ENCODE measurements around the gene GAL3ST1. TPM values are rescaled to one million over a fixed set of nuclear protein-coding genes. Genes with fewer than 3 reads are reported as not detected.
A peak's percentile ranks its signal among the peaks of the same experiment; 100 is the strongest.
"Not testable (repeated sequence)": the region's sequence is repeated elsewhere in the genome, so short reads cannot be mapped to it uniquely, and the experiment has no call there.

The GAL3ST1 gene
- total RNA-seq, 2 donors from 2014 or later: 1.3 TPM; not detected in 1

- Mint-ChIP-seq H3K4me1 (no peaks in the 10 kb centered on the region), H3K27ac (no peak overlapping the region), H3K4me3 (peak overlapping the region; percentile 28), H3K27me3 (peaks cover 24% of the 10 kb centered on the region), H3K36me3 (ENCODE audit: low read depth) (no peaks in the 10 kb centered on the region), H3K9me3 (no peaks in the 10 kb centered on the region)
- no peak for ATAC-seq (replicated peaks)
Measured at GRCh38 chr22:30541961-30542810, 32.3 kb downstream of the GAL3ST1 start.

GRCh38 chr22:30541511-30541910 lies 33.0 kb downstream of the GAL3ST1 start:
- not testable (repeated sequence) for H3K9me3 Mint-ChIP-seq; H3K36me3 Mint-ChIP-seq (ENCODE audit: low read depth); H3K4me1 Mint-ChIP-seq; ATAC-seq (replicated peaks); H3K27ac Mint-ChIP-seq; H3K4me3 Mint-ChIP-seq
- peaks cover 24% of the 10 kb centered on the region for H3K27me3 Mint-ChIP-seq

GRCh38 chr22:30539368-30539767 lies 35.1 kb downstream of the GAL3ST1 start:
- ATAC-seq (replicated peaks): no peak
- Mint-ChIP-seq H3K36me3 (ENCODE audit: low read depth) (no peaks in the 10 kb centered on the region), H3K27ac (no peak overlapping the region)

GRCh38 chr22:30538280-30538679 lies 36.2 kb downstream of the GAL3ST1 start:
- H3K27me3 Mint-ChIP-seq: peaks cover 10% of the 10 kb centered on the region
- H3K9me3 Mint-ChIP-seq: no peaks in the 10 kb centered on the region
- no peak overlapping the region for H3K27ac Mint-ChIP-seq
- H3K36me3 Mint-ChIP-seq (ENCODE audit: low read depth): no peaks in the 10 kb centered on the region
- no peak for ATAC-seq (replicated peaks)
- H3K4me1 Mint-ChIP-seq: no peaks in the 10 kb centered on the region
- H3K4me3 Mint-ChIP-seq: no peak overlapping the region

More at GRCh38 chr22:30539368-30539767, 35.1 kb downstream of the GAL3ST1 start:
- H3K4me3 Mint-ChIP-seq: no peak overlapping the region
- H3K4me1 Mint-ChIP-seq: no peaks in the 10 kb centered on the region
- no peaks in the 10 kb centered on the region for H3K9me3 Mint-ChIP-seq
- H3K27me3 Mint-ChIP-seq: peaks cover 17% of the 10 kb centered on the region

- Mint-ChIP-seq H3K27me3 (peaks cover 3% of the 10 kb centered on the region), H3K9me3 (no peaks in the 10 kb centered on the region), H3K4me1 (no peaks in the 10 kb centered on the region), H3K4me3 (no peak overlapping the region), H3K27ac (no peak overlapping the region), H3K36me3 (ENCODE audit: low read depth) (no peaks in the 10 kb centered on the region)
- no peak for ATAC-seq (replicated peaks)
Measured at GRCh38 chr22:30537083-30537731, 37.3 kb downstream of the GAL3ST1 start.

GRCh38 chr22:30535182-30535581 lies 39.3 kb downstream of the GAL3ST1 start:
- ATAC-seq (replicated peaks): no peak
- no peaks in the 10 kb centered on the region for H3K4me1 Mint-ChIP-seq
- H3K4me3 Mint-ChIP-seq: no peak overlapping the region
- no peaks in the 10 kb centered on the region for H3K27me3 Mint-ChIP-seq
- no peak overlapping the region for H3K27ac Mint-ChIP-seq
- H3K36me3 Mint-ChIP-seq (ENCODE audit: low read depth): no peaks in the 10 kb centered on the region
- H3K9me3 Mint-ChIP-seq: no peaks in the 10 kb centered on the region

GRCh38 chr22:30531651-30532608 lies 42.5 kb downstream of the GAL3ST1 start:
- Mint-ChIP-seq H3K36me3 (ENCODE audit: low read depth) (no peaks in the 10 kb centered on the region), H3K4me3 (no peak overlapping the region), H3K27ac (no peak overlapping the region), H3K27me3 (peaks cover 3% of the 10 kb centered on the region), H3K9me3 (no peaks in the 10 kb centered on the region), H3K4me1 (no peaks in the 10 kb centered on the region)
- ATAC-seq (replicated peaks): no peak

- H3K4me1 Mint-ChIP-seq: no peaks in the 10 kb centered on the region
- no peaks in the 10 kb centered on the region for H3K36me3 Mint-ChIP-seq (ENCODE audit: low read depth)
- no peak overlapping the region for H3K27ac Mint-ChIP-seq
- H3K4me3 Mint-ChIP-seq: no peak overlapping the region
- H3K27me3 Mint-ChIP-seq: peaks cover 9% of the 10 kb centered on the region
- no peaks in the 10 kb centered on the region for H3K9me3 Mint-ChIP-seq
- ATAC-seq (replicated peaks): no peak
Measured at GRCh38 chr22:30526656-30527055, 47.8 kb downstream of the GAL3ST1 start.

GRCh38 chr22:30523646-30524489 lies 50.6 kb downstream of the GAL3ST1 start:
- Mint-ChIP-seq H3K36me3 (ENCODE audit: low read depth) (no peaks in the 10 kb centered on the region), H3K27ac (no peak overlapping the region), H3K4me3 (no peak overlapping the region), H3K9me3 (no peaks in the 10 kb centered on the region), H3K27me3 (peaks cover 6% of the 10 kb centered on the region), H3K4me1 (no peaks in the 10 kb centered on the region)
- no peak for ATAC-seq (replicated peaks)

GRCh38 chr22:30521368-30522156 lies 52.9 kb downstream of the GAL3ST1 start:
- no peak for ATAC-seq (replicated peaks)
- H3K27ac Mint-ChIP-seq: no peak overlapping the region

GRCh38 chr22:30519842-30520425 lies 54.5 kb downstream of the GAL3ST1 start:
- ATAC-seq (replicated peaks): no peak
- Mint-ChIP-seq H3K27ac (no peak overlapping the region), H3K36me3 (ENCODE audit: low read depth) (no peaks in the 10 kb centered on the region), H3K9me3 (no peaks in the 10 kb centered on the region), H3K4me1 (no peaks in the 10 kb centered on the region), H3K4me3 (no peak overlapping the region), H3K27me3 (peaks cover 3% of the 10 kb centered on the region)

More at GRCh38 chr22:30521368-30522156, 52.9 kb downstream of the GAL3ST1 start:
- Mint-ChIP-seq H3K36me3 (ENCODE audit: low read depth) (no peaks in the 10 kb centered on the region), H3K4me3 (no peak overlapping the region), H3K27me3 (peaks cover 6% of the 10 kb centered on the region), H3K9me3 (no peaks in the 10 kb centered on the region), H3K4me1 (no peaks in the 10 kb centered on the region)

- Mint-ChIP-seq H3K36me3 (ENCODE audit: low read depth) (no peaks in the 10 kb centered on the region), H3K4me3 (no peak overlapping the region), H3K27me3 (no peaks in the 10 kb centered on the region), H3K9me3 (no peaks in the 10 kb centered on the region), H3K4me1 (no peaks in the 10 kb centered on the region), H3K27ac (no peak overlapping the region)
- ATAC-seq (replicated peaks): no peak
Measured at GRCh38 chr22:30516731-30517130, 57.7 kb downstream of the GAL3ST1 start.

GRCh38 chr22:30516273-30516672 lies 58.2 kb downstream of the GAL3ST1 start:
- H3K27ac Mint-ChIP-seq: no peak overlapping the region
- ATAC-seq (replicated peaks): no peak
- no peak overlapping the region for H3K4me3 Mint-ChIP-seq
- H3K9me3 Mint-ChIP-seq: no peaks in the 10 kb centered on the region
- no peaks in the 10 kb centered on the region for H3K4me1 Mint-ChIP-seq
- H3K27me3 Mint-ChIP-seq: no peaks in the 10 kb centered on the region
- H3K36me3 Mint-ChIP-seq (ENCODE audit: low read depth): no peaks in the 10 kb centered on the region

All from activated T-helper 17 cell treated with anti-CD3 and anti-CD28 coated beads, Interleukin-2, amount 50 U/mL, for 72 hours (primary cell).